ENCODE results near the gene FBXO45. TPM values are rescaled to one million over a fixed set of nuclear protein-coding genes. Genes with fewer than 3 reads are reported as not detected.
"Not testable (repeated sequence)": the region's sequence is repeated elsewhere in the genome, so short reads cannot be mapped to it uniquely, and the experiment has no call there.

The FBXO45 gene
- total RNA-seq, 1 donor from 2014 or later = 10.3 TPM

- Histone ChIP-seq H3K4me3 (ENCODE audit: low read depth, low read length) (peak overlapping the region; percentile 55), H3K27me3 (ENCODE audit: control insufficient read depth, insufficient read depth, low read length) (peaks cover 3% of the 10 kb centered on the region), H3K36me3 (ENCODE audit: control insufficient read depth, insufficient read depth, low read length) (no peaks in the 10 kb centered on the region)
- DNase-seq (ENCODE audit: low read depth) = no peak
- TF ChIP-seq CTCF (IDR thresholded peaks at IDR 0.05; ENCODE audit: insufficient read depth, low read length, poor library complexity, severe bottlenecking) = peak; percentile 43
Measured at GRCh38 chr3:196632046-196632751, 63.7 kb downstream of the FBXO45 start.

- TF ChIP-seq CTCF (IDR thresholded peaks at IDR 0.05; ENCODE audit: insufficient read depth, low read length, poor library complexity, severe bottlenecking) = no peak
- Histone ChIP-seq H3K27me3 (ENCODE audit: control insufficient read depth, insufficient read depth, low read length) (peaks cover 5% of the 10 kb centered on the region), H3K36me3 (ENCODE audit: control insufficient read depth, insufficient read depth, low read length) (no peaks in the 10 kb centered on the region), H3K4me3 (ENCODE audit: low read depth, low read length) (no peak overlapping the region)
- no peak for DNase-seq (ENCODE audit: low read depth)
Measured at GRCh38 chr3:196633555-196634151, 65.2 kb downstream of the FBXO45 start.

GRCh38 chr3:196634224-196634623 lies 65.8 kb downstream of the FBXO45 start:
- no peaks in the 10 kb centered on the region for H3K36me3 ChIP-seq (ENCODE audit: control insufficient read depth, insufficient read depth, low read length)
- TF ChIP-seq CTCF (IDR thresholded peaks at IDR 0.05; ENCODE audit: insufficient read depth, low read length, poor library complexity, severe bottlenecking) = no peak
- peaks cover 5% of the 10 kb centered on the region for H3K27me3 ChIP-seq (ENCODE audit: control insufficient read depth, insufficient read depth, low read length)
- no peak for DNase-seq (ENCODE audit: low read depth)
- no peak overlapping the region for H3K4me3 ChIP-seq (ENCODE audit: low read depth, low read length)

- DNase-seq (ENCODE audit: low read depth) = no peak
- peaks cover 7% of the 10 kb centered on the region for H3K27me3 ChIP-seq (ENCODE audit: control insufficient read depth, insufficient read depth, low read length)
- no peak for TF ChIP-seq CTCF (IDR thresholded peaks at IDR 0.05; ENCODE audit: insufficient read depth, low read length, poor library complexity, severe bottlenecking)
- H3K4me3 ChIP-seq (ENCODE audit: low read depth, low read length) = no peak overlapping the region
- no peaks in the 10 kb centered on the region for H3K36me3 ChIP-seq (ENCODE audit: control insufficient read depth, insufficient read depth, low read length)
Measured at GRCh38 chr3:196634829-196635228, 66.4 kb downstream of the FBXO45 start.

GRCh38 chr3:196636369-196637349 lies 68.2 kb downstream of the FBXO45 start:
- TF ChIP-seq CTCF (IDR thresholded peaks at IDR 0.05; ENCODE audit: insufficient read depth, low read length, poor library complexity, severe bottlenecking) = no peak
- DNase-seq (ENCODE audit: low read depth) = no peak
- H3K4me3 ChIP-seq (ENCODE audit: low read depth, low read length) = no peak overlapping the region
- peaks cover 7% of the 10 kb centered on the region for H3K27me3 ChIP-seq (ENCODE audit: control insufficient read depth, insufficient read depth, low read length)
- no peaks in the 10 kb centered on the region for H3K36me3 ChIP-seq (ENCODE audit: control insufficient read depth, insufficient read depth, low read length)

GRCh38 chr3:196637941-196638340 lies 69.5 kb downstream of the FBXO45 start:
- H3K4me3 ChIP-seq (ENCODE audit: low read depth, low read length); H3K36me3 ChIP-seq (ENCODE audit: control insufficient read depth, insufficient read depth, low read length); H3K27me3 ChIP-seq (ENCODE audit: control insufficient read depth, insufficient read depth, low read length); DNase-seq (ENCODE audit: low read depth): not testable (repeated sequence)
